PC-9 (cell line): Measurements from ENCODE around the gene IL3RA.

Source experiments
- EZH2 ChIP-seq: fragments of 200-600 bp; sonication (generic); IDR thresholded peaks from 2 replicates; pipeline ENCODE4 v1.8.0; 2017; ENCODE audit warnings: antibody characterized with exemption, low read depth
- TF ChIP-seq, protein P1 (sequence below): fragments of 200-600 bp; sonication (generic); conservative IDR thresholded peaks from 2 replicates; pipeline ENCODE4 v1.6.1; 2017; ENCODE audit warnings: mixed run types, antibody characterized with exemption, mild to moderate bottlenecking, moderate library complexity

DNA sequence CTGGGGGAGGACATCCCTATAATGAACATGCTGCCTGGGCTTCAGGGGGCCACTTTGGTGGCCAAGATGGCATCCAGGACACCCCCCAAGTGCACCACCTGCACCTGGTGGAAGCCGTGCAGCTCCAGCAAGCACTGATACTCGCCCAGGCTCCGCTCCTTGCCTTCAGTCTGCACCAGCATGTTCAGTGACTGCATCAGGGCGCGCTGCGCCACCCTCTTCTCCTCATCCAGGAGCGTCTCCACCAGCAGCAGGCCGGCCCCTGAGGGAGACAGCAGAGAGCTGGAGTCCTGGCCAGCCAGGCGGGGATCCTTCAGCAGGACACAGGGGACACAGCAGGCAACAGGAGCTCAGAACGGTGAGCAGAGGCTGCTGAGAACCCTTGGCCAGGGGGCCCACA, 66.6 kb downstream of the IL3RA start:
- TF ChIP-seq, protein P1, sequence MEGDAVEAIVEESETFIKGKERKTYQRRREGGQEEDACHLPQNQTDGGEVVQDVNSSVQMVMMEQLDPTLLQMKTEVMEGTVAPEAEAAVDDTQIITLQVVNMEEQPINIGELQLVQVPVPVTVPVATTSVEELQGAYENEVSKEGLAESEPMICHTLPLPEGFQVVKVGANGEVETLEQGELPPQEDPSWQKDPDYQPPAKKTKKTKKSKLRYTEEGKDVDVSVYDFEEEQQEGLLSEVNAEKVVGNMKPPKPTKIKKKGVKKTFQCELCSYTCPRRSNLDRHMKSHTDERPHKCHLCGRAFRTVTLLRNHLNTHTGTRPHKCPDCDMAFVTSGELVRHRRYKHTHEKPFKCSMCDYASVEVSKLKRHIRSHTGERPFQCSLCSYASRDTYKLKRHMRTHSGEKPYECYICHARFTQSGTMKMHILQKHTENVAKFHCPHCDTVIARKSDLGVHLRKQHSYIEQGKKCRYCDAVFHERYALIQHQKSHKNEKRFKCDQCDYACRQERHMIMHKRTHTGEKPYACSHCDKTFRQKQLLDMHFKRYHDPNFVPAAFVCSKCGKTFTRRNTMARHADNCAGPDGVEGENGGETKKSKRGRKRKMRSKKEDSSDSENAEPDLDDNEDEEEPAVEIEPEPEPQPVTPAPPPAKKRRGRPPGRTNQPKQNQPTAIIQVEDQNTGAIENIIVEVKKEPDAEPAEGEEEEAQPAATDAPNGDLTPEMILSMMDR, result no peak
- no peak for TF ChIP-seq EZH2
